HCT116 (cell line): ENCODE data around the gene TELO2.

ENCODE experiments used
- EZH2 ChIP-seq: fragments of 200-600 bp; sonication (generic); IDR thresholded peaks from 2 replicates; pipeline ENCODE4 v1.6.1; 2017; ENCODE audit warnings: antibody characterized with exemption, mixed run types
- EZH2phosphoT487 ChIP-seq: fragments of 200-600 bp; IDR thresholded peaks from 2 replicates; pipeline ENCODE4 v1.6.1; 2018; ENCODE audit warnings: antibody characterized with exemption, borderline replicate concordance
- JUND ChIP-seq: IDR thresholded peaks from 2 replicates; pipeline ENCODE4 v1.6.1; 2012
- POLR2A ChIP-seq: IDR thresholded peaks from 2 replicates; pipeline ENCODE4 v1.7.0; 2011; ENCODE audit warnings: borderline replicate concordance; ENCODE audit not compliant: insufficient read depth, insufficient read length; ENCODE audit errors: extremely low read depth
- POLR2AphosphoS5 ChIP-seq: IDR thresholded peaks from 2 replicates; pipeline ENCODE4 v1.6.1; 2011; ENCODE audit warnings: mild to moderate bottlenecking, low read depth, low read length, moderate library complexity
- RAD21 ChIP-seq: IDR thresholded peaks from 2 replicates; pipeline ENCODE4 v1.6.1; 2012; ENCODE audit warnings: low read depth, mild to moderate bottlenecking
- TCF7L2 ChIP-seq: IDR thresholded peaks from 2 replicates; pipeline ENCODE4 v1.7.0; 2011; ENCODE audit warnings: borderline replicate concordance, inconsistent platforms; ENCODE audit not compliant: insufficient read depth, insufficient read length; ENCODE audit errors: extremely low read depth
- YY1 ChIP-seq: IDR thresholded peaks from 2 replicates; pipeline ENCODE4 v1.6.1; 2011; ENCODE audit warnings: low read length, low read depth, moderate library complexity, mild to moderate bottlenecking; ENCODE audit not compliant: insufficient replicate concordance; ENCODE audit errors: extremely low read depth
- ZFX ChIP-seq: fragments of 450-650 bp; IDR thresholded peaks from 2 replicates; pipeline ENCODE4 v1.6.1; 2017
- ZNF274 ChIP-seq: fragments of 200-500 bp; sonication (Bioruptor generic); IDR thresholded peaks from 2 replicates; pipeline ENCODE4 v1.6.1; 2014; ENCODE audit warnings: mild to moderate bottlenecking, low read depth, low read length, inconsistent platforms
- TF ChIP-seq, protein P1 (sequence below), 3 experiments: fragments of 200-600 bp in 1 of 3; sonication (generic) in 1 of 3; IDR thresholded peaks in 2 of 3; conservative IDR thresholded peaks in 1 of 3; 2 replicates each; pipeline ENCODE4 v1.5.1; 2012 to 2017; ENCODE audit warnings: low read depth in 2 of 3, low read length in 2 of 3, antibody characterized with exemption in 1 of 3, borderline replicate concordance in 1 of 3, control low read depth in 1 of 3, mild to moderate bottlenecking in 1 of 3, mixed read lengths in 1 of 3, mixed run types in 1 of 3, moderate library complexity in 1 of 3; ENCODE audit not compliant: insufficient read depth in 1 of 3

DNA sequence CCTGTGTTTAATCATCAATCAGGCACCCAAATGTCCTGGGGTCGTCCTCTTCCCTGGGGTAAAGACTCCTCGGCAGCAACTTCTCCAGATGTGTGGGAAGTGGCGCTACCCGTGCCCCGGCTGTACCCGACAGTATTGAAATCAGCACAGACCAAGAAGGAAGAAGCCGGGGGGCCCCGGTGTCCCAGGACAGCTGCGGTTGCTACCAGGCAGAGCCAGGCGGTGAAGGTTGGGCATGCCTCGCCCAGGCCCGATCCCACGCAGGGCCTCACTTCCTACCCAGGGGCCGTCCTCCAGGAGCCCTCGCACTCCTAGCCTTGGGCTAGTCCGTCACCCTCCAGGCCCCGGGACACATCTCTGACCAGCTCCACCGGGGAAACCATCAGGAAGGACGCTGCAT is 39.8 kb upstream of the TELO2 start:
- TF ChIP-seq, protein P1, sequence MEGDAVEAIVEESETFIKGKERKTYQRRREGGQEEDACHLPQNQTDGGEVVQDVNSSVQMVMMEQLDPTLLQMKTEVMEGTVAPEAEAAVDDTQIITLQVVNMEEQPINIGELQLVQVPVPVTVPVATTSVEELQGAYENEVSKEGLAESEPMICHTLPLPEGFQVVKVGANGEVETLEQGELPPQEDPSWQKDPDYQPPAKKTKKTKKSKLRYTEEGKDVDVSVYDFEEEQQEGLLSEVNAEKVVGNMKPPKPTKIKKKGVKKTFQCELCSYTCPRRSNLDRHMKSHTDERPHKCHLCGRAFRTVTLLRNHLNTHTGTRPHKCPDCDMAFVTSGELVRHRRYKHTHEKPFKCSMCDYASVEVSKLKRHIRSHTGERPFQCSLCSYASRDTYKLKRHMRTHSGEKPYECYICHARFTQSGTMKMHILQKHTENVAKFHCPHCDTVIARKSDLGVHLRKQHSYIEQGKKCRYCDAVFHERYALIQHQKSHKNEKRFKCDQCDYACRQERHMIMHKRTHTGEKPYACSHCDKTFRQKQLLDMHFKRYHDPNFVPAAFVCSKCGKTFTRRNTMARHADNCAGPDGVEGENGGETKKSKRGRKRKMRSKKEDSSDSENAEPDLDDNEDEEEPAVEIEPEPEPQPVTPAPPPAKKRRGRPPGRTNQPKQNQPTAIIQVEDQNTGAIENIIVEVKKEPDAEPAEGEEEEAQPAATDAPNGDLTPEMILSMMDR (IDR thresholded peaks at IDR 0.05 in 2 of 3, conservative IDR thresholded peaks at IDR 0.05 in 1 of 3; ENCODE audit: borderline replicate concordance in 1 of 3, insufficient read depth in 1 of 3, low read depth in 2 of 3, low read length in 2 of 3) = no peak
- TF ChIP-seq EZH2 = no peak
- TF ChIP-seq POLR2AphosphoS5 = no peak
- no peak for TF ChIP-seq TCF7L2
- no peak for TF ChIP-seq POLR2A
- TF ChIP-seq ZFX = no peak
- no peak for TF ChIP-seq YY1
- no peak for TF ChIP-seq RAD21
- no peak for TF ChIP-seq JUND
- no peak for TF ChIP-seq ZNF274
- TF ChIP-seq EZH2phosphoT487 = no peak
